GM12878 (cell line): ENCODE results near the gene COL9A2. TPM values are rescaled to one million over a fixed set of nuclear protein-coding genes. Genes with fewer than 3 reads are reported as not detected.

Experiments used
- BHLHE40 ChIP-seq, 2 experiments: fragments of 450-650 bp in 1 of 2; IDR thresholded peaks; 2 replicates each; pipeline ENCODE4 v1.6.1; 2011 to 2017; ENCODE audit warnings: low read depth in 2 of 2, borderline replicate concordance in 1 of 2, improper control_type of control experiment in 1 of 2, low read length in 1 of 2, mild to moderate bottlenecking in 1 of 2
- CBFB ChIP-seq: IDR thresholded peaks from 2 replicates; pipeline ENCODE4 v1.6.1; 2016; ENCODE audit warnings: antibody characterized with exemption, low read depth
- CBX5 ChIP-seq: sonication (generic); IDR thresholded peaks from 2 replicates; pipeline ENCODE4 v1.6.1; 2016; ENCODE audit warnings: low read depth, moderate library complexity, mild to moderate bottlenecking, inconsistent platforms
- CHD2 ChIP-seq: IDR thresholded peaks from 2 replicates; pipeline ENCODE4 v1.6.1; 2011; ENCODE audit warnings: low read depth, low read length, improper control_type of control experiment, borderline replicate concordance
- CREB1 ChIP-seq: IDR thresholded peaks from 2 replicates; pipeline ENCODE4 v1.6.1; 2012; ENCODE audit warnings: low read depth, mild to moderate bottlenecking, inconsistent platforms
- EGR1 ChIP-seq, 2 experiments: IDR thresholded peaks; 1 replicate in 1 of 2; 2 replicates in 1 of 2; pipeline ENCODE4 v1.6.1; 2011 to 2012; ENCODE audit warnings: low read depth in 2 of 2, low read length in 2 of 2, borderline replicate concordance in 1 of 2, mild to moderate bottlenecking in 1 of 2, moderate library complexity in 1 of 2
- ELK1 ChIP-seq: IDR thresholded peaks from 2 replicates; pipeline ENCODE4 v1.6.1; 2012; ENCODE audit warnings: low read depth, low read length, improper control_type of control experiment
- EP300 ChIP-seq, 2 experiments: fragments of 150-350 bp in 1 of 2; IDR thresholded peaks; 2 replicates each; pipeline ENCODE4 v1.6.1; 2011 to 2012; ENCODE audit warnings: low read depth in 2 of 2, low read length in 2 of 2, borderline replicate concordance in 1 of 2, improper control_type of control experiment in 1 of 2, inconsistent platforms in 1 of 2; ENCODE audit not compliant: control insufficient read depth in 1 of 2
- IKZF2 ChIP-seq, 2 experiments: fragments of 450-650 bp; IDR thresholded peaks; 2 replicates each; pipeline ENCODE4 v1.6.1; 2017; ENCODE audit warnings: mild to moderate bottlenecking in 2 of 2, moderate library complexity in 2 of 2
- IRF4 ChIP-seq: IDR thresholded peaks from 2 replicates; pipeline ENCODE4 v1.6.1; 2011; ENCODE audit warnings: low read depth, low read length
- MYC ChIP-seq: IDR thresholded peaks from 2 replicates; pipeline ENCODE4 v1.6.1; 2011; ENCODE audit warnings: mild to moderate bottlenecking, low read length, moderate library complexity, inconsistent platforms; ENCODE audit not compliant: insufficient read depth, insufficient replicate concordance, insufficient read length, severe bottlenecking
- NFYA ChIP-seq: IDR thresholded peaks from 2 replicates; pipeline ENCODE4 v1.6.1; 2011; ENCODE audit warnings: low read depth, mild to moderate bottlenecking, low read length, improper control_type of control experiment, borderline replicate concordance
- NR2F1 ChIP-seq: fragments of 450-650 bp; conservative IDR thresholded peaks from 2 replicates; pipeline ENCODE4 v1.6.1; 2017; ENCODE audit warnings: mild to moderate bottlenecking
- PAX5 ChIP-seq: IDR thresholded peaks from 2 replicates; pipeline ENCODE4 v1.6.1; 2011; ENCODE audit warnings: low read depth, low read length, borderline replicate concordance
- PML ChIP-seq: IDR thresholded peaks from 2 replicates; pipeline ENCODE4 v1.6.1; 2012; ENCODE audit warnings: low read length, inconsistent platforms
- RAD21 ChIP-seq: IDR thresholded peaks from 2 replicates; pipeline ENCODE4 v1.6.1; 2011; ENCODE audit warnings: mild to moderate bottlenecking, low read depth, low read length, moderate library complexity; ENCODE audit not compliant: insufficient read depth
- RCOR1 ChIP-seq: conservative IDR thresholded peaks from 2 replicates; pipeline ENCODE4 v1.6.1; 2012; ENCODE audit warnings: low read depth, low read length, improper control_type of control experiment
- RFX5 ChIP-seq: IDR thresholded peaks from 2 replicates; pipeline ENCODE4 v1.6.1; 2011; ENCODE audit warnings: low read depth, low read length, improper control_type of control experiment
- TCF12 ChIP-seq: IDR thresholded peaks from 2 replicates; pipeline ENCODE4 v1.6.1; 2011; ENCODE audit warnings: low read depth, mild to moderate bottlenecking, low read length
- ZBTB40 ChIP-seq: fragments of 450-650 bp; IDR thresholded peaks from 2 replicates; pipeline ENCODE4 v1.6.1; 2016; ENCODE audit warnings: mild to moderate bottlenecking, moderate library complexity, borderline replicate concordance
- ZNF274 ChIP-seq: IDR thresholded peaks from one replicate; pipeline ENCODE4 v1.8.0; 2011; ENCODE audit not compliant: insufficient read length, insufficient read depth
- ZNF384 ChIP-seq: IDR thresholded peaks from 2 replicates; pipeline ENCODE4 v1.6.1; 2012; ENCODE audit warnings: low read depth, mild to moderate bottlenecking, low read length, improper control_type of control experiment, borderline replicate concordance
- ZNF622 ChIP-seq: fragments of 450-650 bp; IDR thresholded peaks from 2 replicates; pipeline ENCODE4 v1.6.1; 2017; ENCODE audit warnings: mild to moderate bottlenecking, inconsistent platforms
- polyA plus RNA-seq, 11 experiments: library from polyadenylated mRNA; depleted of rRNA in 4 of 11; unstranded in 6 of 11; stranded (reverse) in 5 of 11; fragments of >200 nt; fragmentation: Nextera tagmentation in 4 of 11; fragmentation: Illumina TruSeq in 1 of 11; extraction: Ambion mirVana in 4 of 11; extraction: Trizol in 1 of 11; gene quantifications; 1 replicate in 1 of 11; 2 replicates in 10 of 11; pipeline versions ENCODE4 v1.2.1 to v1.2.3, GENCODE V29; 2011 to 2016; ENCODE audit warnings: inconsistent platforms in 2 of 11, missing spikeins in 2 of 11, low read depth in 1 of 11
- total RNA-seq, 4 experiments: library from RNA; depleted of rRNA in 3 of 4; stranded (reverse); fragments of >200 nt in 3 of 4; fragmentation: Illumina TruSeq in 1 of 4; extraction: Trizol in 1 of 4; gene quantifications; 2 replicates each; pipeline versions ENCODE4 v1.2.1 to v1.2.3, GENCODE V29; 2013 to 2021

Gene COL9A2
- total and polyA plus RNA-seq, 10 of the 15 experiments (the other 5 are each of a cell fraction or from before 2014, with no cell fraction given), result 3.1 to 63.3 (median 22.4) TPM

DNA sequence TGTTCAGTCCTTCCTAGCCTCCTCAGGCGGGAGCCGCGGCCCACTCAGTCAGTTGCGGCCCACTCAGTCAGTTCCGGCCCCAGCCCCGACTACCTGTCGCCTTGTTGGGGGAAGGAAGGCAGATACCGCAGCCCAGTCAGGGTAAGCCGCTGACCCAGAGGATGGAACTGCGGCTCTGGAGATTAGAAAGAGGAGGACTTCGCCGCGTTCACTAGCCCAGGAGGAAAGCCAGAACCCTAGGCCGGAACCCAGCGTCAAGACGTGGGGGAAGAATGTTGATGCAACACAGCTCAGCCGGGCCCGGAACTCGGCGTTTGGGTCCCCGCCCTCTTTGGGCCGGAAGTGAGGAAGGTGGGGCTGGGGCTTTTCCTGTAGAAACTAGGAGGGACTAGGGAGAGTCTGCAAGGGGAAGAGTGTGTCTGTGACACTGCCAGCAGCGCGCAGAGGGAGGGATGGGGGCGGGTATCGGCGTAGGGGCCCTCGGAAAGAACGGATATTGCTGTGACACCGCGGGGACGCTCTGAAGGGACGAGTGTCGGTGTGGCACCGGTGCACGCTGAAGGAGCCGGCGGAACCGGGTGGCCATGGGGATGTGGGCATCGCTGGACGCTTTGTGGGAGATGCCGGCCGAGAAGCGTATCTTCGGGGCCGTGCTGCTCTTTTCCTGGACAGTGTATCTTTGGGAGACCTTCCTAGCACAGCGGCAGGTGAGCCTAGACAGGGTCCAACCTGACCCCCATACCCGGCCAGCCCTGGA lies 59.2 kb downstream of the COL9A2 start, which contains the start of gene ZMPSTE24 (continued):
- TF ChIP-seq ZBTB40 (peak; percentile 99), RAD21 (peak; percentile 22; the same call in 1 of the 2 replicates), ELK1 (peak; percentile 96), IKZF2 (IDR thresholded peaks at IDR 0.05) (peak; percentile 75 to 88), RFX5 (no peak), CREB1 (peak; percentile 85), EGR1 (IDR thresholded peaks at IDR 0.05; ENCODE audit: borderline replicate concordance in 1 of 2, low read depth in 2 of 2, low read length in 2 of 2) (peak; percentile 61 to 65), RCOR1 (peak; percentile 94; the same call in 1 of the 2 replicates), NFYA (no peak), ZNF274 (no peak), IRF4 (peak; percentile 76), CHD2 (peak; percentile 89), PML (peak; percentile 92), NR2F1 (peak; percentile 54; the same call in 1 of the 2 replicates), TCF12 (peak; percentile 44; the same call in 1 of the 2 replicates), BHLHE40 (IDR thresholded peaks at IDR 0.05; ENCODE audit: borderline replicate concordance in 1 of 2, low read depth in 2 of 2, low read length in 1 of 2) (peak; percentile 71), MYC (peak; percentile 91), PAX5 (peak; percentile 58; the same call in 1 of the 2 replicates), CBX5 (peak; percentile 84), EP300 (IDR thresholded peaks at IDR 0.05; ENCODE audit: borderline replicate concordance in 1 of 2, control insufficient read depth in 1 of 2, low read depth in 2 of 2, low read length in 2 of 2) (0 out of 4 replicates have a peak, but pooled peaks of 1 of the 2 experiments have one; percentile 51), ZNF384 (peak; percentile 15; the same call in 1 of the 2 replicates), CBFB (peak; percentile 60; the same call in 1 of the 2 replicates), ZNF622 (no peak)
